H54 (cell line): ENCODE results near the gene IGF2BP1.
"Not testable (repeated sequence)": the region's sequence is repeated elsewhere in the genome, so short reads cannot be mapped to it uniquely, and the experiment has no call there.

Source experiments
- DNase-seq: peaks from one replicate; pipeline ENCODE4 v3.0.0; 2011; ENCODE audit warnings: low spot score, mixed read lengths; ENCODE audit not compliant: insufficient read length
- FAIRE-seq: peaks from 3 replicates; lab custom pipeline; 2011; peaks lifted over from hg19 to GRCh38; lab: Jason Lieb, UNC
- POLR2A ChIP-seq: IDR thresholded peaks from 2 replicates; pipeline ENCODE4 v1.6.1; 2011; ENCODE audit warnings: low read depth, mild to moderate bottlenecking, low read length

Gene IGF2BP1

GRCh38 chr17:49074851-49075540 lies 77.8 kb downstream of the IGF2BP1 start:
- DNase-seq, result no peak
- TF ChIP-seq POLR2A, result no peak

GRCh38 chr17:49076573-49077384 lies 79.6 kb downstream of the IGF2BP1 start:
- no peak for TF ChIP-seq POLR2A
- DNase-seq, result peak; percentile 61
- peak; percentile 33 for FAIRE-seq

More at GRCh38 chr17:49074851-49075540, 77.8 kb downstream of the IGF2BP1 start:
- no peak for FAIRE-seq

GRCh38 chr17:49078248-49078647 lies 81.1 kb downstream of the IGF2BP1 start:
- DNase-seq, result no peak
- no peak for FAIRE-seq
- no peak for TF ChIP-seq POLR2A

- TF ChIP-seq POLR2A, result no peak
- FAIRE-seq, result no peak
- no peak for DNase-seq
Observed at GRCh38 chr17:49079840-49080663, 82.9 kb downstream of the IGF2BP1 start.

GRCh38 chr17:49082231-49082630 lies 85.0 kb downstream of the IGF2BP1 start:
- DNase-seq (no peak), FAIRE-seq (no peak)
- TF ChIP-seq POLR2A, result no peak

GRCh38 chr17:49085046-49085445 lies 87.9 kb downstream of the IGF2BP1 start:
- FAIRE-seq, DNase-seq: not testable (repeated sequence)

- no peak for TF ChIP-seq POLR2A
- DNase-seq, result no peak
- no peak for FAIRE-seq
Observed at GRCh38 chr17:49085565-49086315, 88.6 kb downstream of the IGF2BP1 start.

- DNase-seq, result no peak
- FAIRE-seq, result no peak
- no peak for TF ChIP-seq POLR2A
Observed at GRCh38 chr17:49086316-49086605, 89.1 kb downstream of the IGF2BP1 start.

GRCh38 chr17:49086649-49087048 lies 89.5 kb downstream of the IGF2BP1 start:
- no peak for TF ChIP-seq POLR2A
- no peak for FAIRE-seq
- no peak for DNase-seq

- no peak for TF ChIP-seq POLR2A
- DNase-seq (no peak), FAIRE-seq (no peak)
Observed at GRCh38 chr17:49089094-49089493, 91.9 kb downstream of the IGF2BP1 start.

- no peak for TF ChIP-seq POLR2A
- FAIRE-seq (no peak), DNase-seq (no peak)
Observed at GRCh38 chr17:49090878-49091594, 93.9 kb downstream of the IGF2BP1 start.

GRCh38 chr17:49093131-49093530 lies 95.9 kb downstream of the IGF2BP1 start:
- TF ChIP-seq POLR2A, result no peak
- FAIRE-seq (no peak), DNase-seq (no peak)

GRCh38 chr17:49100601-49101000 lies 103.4 kb downstream of the IGF2BP1 start:
- no peak for FAIRE-seq
- TF ChIP-seq POLR2A, result no peak
- DNase-seq, result no peak
